HUDEP-2 (cell line): ENCODE measurements around the gene SLC16A11.
"Not testable (repeated sequence)": the region's sequence is repeated elsewhere in the genome, so short reads cannot be mapped to it uniquely, and the experiment has no call there.

Experiments used
- DNase-seq, 76 experiments: peaks; one replicate each; lab custom pipeline; 2025; ENCODE audit not compliant: unreplicated experiment in 76 of 76; lab: John Stamatoyannopoulos, UW

Gene SLC16A11

DNA sequence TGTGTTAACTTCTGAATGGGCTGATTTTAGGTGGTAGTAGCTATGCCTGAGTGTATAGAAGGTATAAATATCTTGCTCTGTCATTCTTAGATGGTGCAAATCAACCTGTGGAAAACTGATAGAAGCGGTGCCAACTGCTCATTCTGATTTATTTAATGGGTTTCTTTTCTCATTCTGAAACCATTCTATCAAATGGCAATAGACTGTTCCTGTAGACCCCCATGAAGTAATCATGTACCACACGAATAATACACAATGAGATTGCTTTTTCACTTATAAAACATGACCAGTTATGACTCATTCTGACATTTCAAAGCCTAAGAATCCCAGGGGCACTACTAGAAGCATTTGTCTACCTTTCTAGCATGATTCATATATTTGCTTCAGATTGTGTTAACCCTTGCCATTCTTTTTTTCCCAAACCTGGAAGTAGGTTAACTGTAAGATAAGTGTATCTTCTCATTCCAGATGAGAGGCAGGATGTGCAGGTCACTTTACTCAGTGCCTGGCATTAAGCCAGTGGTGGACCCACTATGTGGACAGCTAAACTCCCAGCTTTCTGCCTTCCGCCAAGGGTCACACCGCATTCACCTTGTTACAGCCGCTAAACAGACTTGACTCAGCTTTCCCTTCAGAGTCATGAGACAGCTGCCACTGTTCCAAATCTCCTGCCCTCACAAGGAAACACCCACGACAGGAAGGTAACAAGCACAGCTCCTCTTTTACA lies 16.4 kb upstream of the SLC16A11 start:
- DNase-seq: no peak

DNA sequence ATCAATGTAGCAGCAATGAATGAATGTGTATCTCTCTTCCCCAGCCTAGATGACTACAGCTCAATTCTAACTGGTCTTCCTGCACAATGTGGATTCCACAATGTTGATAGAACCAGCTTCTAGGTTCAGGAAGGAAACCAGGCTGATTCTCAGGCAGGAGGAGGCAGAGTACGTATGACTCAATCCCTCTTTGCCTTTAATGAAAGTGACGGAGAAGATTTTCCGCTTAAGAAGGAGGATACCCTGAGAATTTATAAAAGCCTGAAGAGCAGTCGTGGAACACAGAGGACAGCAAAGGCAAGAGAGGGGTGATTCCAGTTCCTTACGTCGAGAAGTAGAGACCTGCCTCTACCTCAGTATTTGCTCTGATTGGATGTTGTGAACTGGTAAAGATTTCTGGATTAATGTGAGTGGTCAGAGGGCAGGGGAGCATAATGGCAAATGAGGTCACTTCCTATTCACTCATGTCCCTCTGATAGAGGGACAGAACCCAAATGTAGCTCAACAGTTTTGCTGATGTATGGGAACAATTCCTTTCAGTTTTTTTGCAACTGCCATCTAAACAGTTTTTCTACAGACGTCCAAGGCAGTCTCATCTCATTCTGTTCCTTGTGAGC lies 15.0 kb upstream of the SLC16A11 start:
- no peak for DNase-seq

DNA sequence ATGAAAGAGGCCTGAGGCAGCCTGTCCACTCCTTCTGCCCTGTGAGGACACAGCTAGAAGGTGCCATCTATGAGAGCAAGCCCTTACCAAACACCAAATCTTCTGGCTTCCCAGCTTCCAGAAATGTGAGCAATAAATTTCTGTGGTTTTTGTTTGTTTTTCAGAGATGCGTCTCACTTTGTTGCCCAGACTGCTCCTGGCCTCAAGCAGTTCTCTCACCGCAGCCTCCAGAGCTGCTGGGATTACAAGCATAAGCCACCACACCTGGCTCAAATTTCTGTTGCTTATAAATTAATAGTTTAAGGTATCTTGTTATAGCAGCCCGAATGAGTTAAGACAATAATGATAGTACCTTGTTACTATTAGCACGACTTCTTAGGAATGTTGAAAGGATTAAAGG lies 12.5 kb upstream of the SLC16A11 start:
- no peak for DNase-seq

DNA sequence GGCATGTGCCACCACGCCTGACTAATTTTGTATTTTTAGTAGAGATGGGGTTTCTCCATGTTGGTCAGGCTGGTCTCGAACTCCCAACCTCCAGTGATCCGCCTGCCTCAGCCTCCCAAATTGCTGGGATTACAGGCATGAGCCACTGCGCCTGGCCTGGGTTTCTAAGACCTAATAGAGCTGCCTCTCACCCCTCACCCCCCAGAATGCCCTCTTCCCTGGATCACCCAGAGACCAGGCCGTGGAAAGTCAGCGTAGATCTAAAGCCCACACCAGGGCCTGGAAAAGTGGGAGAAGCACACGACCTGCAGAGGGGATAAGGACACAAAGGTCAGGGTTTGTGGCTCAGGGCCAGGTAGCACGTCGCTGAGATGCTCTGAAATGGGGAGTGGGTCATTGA lies 6.7 kb upstream of the SLC16A11 start:
- not testable (repeated sequence) for DNase-seq

DNA sequence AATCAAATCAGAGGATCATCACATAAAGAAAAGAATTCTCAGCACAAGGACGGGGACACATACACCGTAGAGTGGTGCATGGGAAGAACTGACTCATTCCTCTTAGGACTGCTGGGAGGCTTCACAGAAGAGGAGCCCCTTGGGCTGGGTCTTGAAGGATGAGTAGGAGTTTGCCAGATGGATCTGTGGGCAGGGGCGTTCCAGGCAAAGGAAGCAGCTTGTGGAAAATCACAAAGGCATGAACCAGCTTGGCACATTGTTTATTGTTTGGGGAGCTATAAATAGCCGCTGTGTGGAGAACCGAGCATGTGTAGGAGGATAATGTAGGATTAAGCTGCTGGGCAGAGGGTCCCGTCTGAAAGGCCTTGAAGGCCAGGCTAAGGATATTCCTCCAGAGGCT lies 5.1 kb upstream of the SLC16A11 start:
- no peak for DNase-seq

DNA sequence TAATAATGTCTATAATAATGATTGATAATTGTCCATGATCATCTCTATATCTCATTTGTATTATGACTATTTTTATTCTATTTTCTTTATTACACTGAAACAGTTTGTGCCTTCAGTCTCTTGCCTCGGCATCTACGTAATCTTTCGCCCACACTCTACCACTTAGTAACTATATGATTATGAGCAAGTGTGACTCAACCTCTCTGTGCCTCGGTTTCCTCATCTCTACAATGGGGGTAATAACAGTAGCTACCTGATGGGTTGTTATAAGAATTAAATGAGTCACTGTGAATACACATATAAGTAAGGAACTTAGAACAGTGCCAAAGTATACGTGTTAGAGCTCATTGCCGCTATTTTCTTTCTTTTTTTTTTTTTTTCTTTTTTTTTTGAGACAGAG lies 3.7 kb upstream of the SLC16A11 start:
- DNase-seq: no peak

DNA sequence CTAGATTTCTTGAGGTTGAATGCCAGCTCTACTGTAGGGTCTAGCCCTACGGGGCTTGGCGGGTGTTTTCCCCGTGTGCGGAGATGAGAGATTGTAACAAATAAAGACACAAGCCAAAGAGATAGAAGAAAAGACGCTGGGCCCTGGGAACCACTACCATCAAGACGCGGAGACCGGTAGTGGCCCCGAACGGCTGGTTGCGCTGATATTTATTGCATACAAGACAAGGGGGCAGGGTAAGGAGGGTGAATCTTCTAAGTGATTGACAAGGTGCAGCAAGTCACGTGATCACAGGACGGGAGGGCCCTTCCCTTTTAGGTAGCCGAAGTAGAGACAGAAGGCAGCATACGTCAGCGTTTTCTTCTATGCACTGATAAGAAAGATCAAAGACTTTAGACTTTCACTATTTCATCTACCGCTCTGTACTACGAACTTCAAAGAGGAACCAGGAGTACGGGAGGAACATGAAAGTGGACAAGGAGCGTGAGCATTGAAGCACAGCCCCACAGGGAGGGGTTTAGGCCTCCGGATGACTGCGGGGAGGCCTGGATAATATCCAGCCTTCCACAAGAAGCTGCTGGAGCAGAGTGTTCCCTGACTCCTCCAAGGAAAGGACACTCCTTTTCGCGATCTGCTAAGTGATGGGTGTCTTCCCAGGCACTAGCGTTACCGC lies 3.0 kb upstream of the SLC16A11 start:
- DNase-seq: peak in 23 of 76 experiments; percentile 1 to 58 (median 18)

DNA sequence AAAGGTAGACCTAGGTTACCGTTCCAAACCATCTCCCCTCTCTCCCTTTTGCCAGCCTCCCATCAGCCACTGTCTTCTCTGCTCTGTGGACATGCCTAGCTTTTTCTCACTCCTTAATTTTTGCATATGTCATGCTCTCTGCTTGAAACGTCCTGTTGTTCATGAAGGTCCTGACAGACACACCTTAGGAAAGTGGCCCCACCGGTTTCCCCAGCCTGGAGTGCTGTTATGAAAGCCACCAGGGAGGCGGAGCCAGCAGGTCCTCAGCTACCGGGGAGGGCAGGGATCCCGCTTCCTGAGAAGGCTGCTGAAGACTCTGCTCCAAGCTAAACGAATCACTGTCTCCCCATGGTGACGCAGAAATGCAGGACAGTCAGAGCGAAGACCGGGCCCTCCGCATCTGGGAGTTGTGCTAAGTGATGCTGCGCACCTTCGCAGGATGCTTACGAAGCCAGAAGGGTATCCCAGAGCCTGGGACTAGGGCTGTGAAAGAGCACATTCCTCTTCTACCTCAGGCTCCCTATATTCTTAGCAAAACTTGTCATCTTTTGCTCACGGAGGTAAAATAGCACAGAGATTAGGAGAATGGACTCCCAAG lies 2.3 kb upstream of the SLC16A11 start:
- peak in 1 of 76 experiments; percentile 2 for DNase-seq

DNA sequence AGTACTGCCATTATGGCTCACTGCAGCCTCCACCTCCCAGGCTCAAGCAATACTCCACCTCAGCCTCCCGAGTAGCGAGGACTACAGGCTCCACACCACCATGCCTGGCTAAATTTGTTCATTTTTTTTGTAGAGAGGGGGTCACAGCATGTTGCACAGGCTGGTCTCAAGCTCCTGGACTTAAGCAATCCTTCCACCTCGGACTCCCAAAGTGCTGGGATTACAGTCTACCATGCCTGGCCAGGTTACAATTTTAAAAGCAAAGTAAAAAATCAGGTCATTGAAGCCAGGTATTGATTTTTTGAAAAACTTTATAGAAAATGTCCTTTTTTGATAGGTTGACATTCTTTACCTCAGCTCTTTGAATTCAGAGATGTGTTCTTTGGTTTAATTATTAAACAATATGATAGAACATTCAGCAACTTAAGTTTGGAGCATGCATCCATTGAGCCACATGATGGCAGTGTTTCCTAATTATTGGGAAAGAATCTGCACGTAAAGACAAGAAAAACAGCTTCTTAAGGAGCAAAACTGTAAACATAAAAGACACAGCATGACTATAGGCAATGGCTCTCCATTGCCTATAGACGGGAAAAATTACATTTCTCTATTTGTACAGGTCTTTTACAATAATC lies 1.7 kb upstream of the SLC16A11 start:
- DNase-seq: peak in 25 of 76 experiments; percentile 6 to 62 (median 37)

DNA sequence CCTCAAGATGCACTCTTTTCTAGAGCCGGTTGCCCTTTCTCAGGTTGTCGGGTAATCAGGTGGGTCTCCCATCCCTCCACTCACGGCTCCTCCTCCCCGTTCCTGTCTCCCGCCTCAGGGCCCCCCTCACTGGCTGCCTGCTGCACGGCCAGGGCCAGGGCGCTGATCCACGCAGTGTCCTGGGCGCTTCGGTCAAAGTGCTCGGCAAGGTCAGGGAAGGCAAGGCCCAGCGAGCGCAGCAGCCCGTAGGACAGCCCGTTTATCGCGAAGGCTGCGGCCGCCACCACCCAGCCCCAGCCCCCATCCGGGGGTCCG lies 753 bp downstream of the SLC16A11 start:
- DNase-seq: no peak

DNA sequence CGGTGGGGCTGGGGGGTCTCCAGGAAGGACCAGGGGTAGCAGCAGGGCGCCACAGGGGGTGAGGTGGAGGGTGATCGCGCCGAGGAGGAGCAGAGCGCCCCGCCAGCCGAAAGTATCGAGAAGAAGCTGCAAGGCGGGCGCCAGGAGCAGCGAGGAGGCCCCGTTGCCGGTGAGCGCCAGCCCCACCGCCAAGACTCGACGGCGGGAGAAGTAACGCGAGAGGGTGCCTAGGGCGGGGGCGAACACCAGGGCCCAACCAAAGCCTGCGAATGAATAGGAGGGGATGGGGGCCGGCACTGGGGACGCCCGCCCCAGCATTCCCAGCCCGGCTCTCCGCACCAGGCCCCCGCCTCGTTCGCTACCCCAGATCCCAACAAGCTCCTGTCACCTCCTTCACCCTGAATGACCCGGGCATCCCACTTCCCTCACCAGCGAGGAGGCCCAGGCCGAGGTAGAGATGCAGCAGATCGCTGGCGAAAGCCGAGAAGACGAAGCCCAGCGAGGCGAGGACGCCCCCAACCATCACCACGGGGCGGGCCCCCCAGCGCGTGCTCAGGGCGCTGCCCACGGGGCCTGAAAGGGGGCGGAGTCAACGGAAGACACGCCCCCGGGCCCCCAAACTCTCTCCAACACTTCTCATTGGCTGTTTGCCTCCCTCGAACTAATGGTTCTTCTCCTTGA lies 1.3 kb downstream of the SLC16A11 start:
- no peak for DNase-seq

DNA sequence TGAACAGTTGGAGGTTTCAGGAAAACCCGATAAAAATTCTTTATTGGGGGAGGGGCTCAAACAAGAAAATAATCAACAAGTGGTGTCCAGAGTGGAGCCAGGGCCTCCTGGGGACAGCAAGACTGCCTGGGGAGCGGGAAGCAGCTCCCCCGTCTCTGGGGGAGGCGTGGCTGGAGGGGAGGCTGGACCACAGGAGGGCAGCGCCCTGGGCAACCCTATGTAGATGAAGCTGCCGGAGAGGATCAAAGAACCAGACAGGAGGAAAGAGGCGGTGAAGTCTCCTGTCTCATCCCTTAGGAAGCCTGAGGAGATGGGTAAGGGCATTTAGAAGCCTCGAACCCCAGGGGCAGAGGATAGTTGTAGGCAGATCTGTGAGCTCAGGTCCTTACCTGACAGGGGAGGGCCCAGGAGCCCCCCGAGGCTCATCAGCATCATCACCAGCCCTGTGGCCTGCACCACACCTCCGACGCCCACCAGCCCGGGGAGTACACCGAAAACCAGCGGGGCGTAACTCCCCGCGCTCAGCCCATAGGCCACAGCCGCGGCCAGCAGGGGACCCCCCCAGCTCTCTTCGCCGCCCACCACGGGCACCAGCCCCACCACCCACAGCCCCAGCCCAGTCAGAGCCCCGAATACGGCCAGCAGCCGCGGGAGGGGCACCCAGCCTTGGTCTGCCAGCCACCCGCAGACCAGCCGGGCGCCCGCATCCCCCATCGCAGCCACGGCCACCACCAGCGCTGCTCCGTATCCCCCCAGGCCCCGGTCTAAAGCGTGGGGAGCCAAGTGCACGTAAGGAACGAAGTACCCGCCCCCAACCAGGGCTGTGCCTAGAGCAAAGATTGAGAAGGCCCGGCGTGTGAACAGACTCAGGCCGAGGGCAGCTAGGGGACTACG lies 2.0 kb downstream of the SLC16A11 start:
- DNase-seq: no peak

DNA sequence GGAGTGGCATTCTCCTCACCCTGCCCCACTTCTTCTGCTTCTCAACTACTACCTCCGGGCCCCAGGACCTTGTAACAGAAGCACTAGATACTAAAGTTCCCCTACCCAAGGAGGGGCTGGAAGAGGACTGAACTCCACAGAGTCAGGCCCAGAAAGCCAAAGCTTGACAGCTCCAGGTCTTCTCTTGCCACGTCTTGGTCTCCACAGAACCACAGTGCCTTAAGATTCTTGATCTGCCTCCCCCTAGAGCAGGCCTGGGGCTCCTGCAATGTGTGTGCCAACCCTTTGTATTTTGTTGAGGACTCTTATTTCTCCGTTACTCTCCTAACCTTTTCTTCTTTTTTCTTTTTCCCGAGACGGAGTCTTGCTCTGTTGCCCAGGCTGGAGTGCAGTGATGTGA lies 4.1 kb downstream of the SLC16A11 start:
- DNase-seq: no peak

DNA sequence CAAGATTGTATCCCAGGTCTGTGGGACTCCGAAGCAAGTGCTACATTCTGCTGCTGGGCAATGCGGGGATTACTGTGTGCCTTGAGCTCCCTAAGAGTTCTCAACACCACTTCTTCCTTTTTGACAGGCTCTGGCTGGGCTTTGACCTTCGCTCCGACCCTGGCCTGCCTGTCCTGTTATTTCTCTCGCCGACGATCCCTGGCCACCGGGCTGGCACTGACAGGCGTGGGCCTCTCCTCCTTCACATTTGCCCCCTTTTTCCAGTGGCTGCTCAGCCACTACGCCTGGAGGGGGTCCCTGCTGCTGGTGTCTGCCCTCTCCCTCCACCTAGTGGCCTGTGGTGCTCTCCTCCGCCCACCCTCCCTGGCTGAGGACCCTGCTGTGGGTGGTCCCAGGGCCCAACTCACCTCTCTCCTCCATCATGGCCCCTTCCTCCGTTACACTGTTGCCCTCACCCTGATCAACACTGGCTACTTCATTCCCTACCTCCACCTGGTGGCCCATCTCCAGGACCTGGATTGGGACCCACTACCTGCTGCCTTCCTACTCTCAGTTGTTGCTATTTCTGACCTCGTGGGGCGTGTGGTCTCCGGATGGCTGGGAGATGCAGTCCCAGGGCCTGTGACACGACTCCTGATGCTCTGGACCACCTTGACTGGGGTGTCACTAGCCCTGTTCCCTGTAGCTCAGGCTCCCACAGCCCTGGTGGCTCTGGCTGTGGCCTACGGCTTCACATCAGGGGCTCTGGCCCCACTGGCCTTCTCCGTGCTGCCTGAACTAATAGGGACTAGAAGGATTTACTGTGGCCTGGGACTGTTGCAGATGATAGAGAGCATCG lies 5.6 kb downstream of the SLC16A11 start:
- DNase-seq: no peak

DNA sequence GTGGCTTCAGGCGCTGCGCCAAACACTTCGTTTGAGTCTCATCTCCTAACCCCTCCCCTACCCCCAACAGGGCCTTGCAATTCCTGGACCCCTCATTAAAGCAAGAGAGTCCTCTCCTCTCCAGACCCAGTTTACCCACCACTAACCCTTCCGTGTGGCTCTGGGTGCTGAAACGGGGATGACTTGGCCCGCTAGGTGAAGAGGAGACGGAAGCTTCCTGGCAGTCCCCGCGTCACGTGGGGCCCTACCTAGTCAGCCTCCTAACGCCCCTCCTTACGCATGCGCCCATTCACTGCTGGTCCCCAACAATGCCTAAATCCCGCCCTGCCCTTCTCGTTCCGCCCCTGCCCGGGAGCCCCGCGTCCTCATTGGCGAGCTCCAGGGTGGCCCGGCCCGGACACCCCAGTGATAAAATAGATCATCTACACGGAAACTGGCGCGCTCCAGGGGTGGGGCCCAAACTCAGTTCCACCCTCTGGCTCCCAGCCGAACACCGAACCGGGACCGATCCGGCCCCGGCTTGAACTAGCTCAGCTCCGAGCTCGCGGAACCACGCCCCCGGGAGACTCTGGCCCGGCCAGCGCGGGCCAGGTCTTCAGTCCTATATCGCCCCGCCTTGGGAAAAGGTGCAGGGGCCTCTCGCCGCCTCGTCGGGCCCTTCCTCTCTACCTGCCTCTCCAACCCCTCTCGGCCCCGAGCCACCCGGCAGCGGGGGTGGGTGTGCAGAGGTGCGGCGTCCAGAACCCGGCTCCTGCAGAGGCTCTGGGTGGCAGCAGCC lies 8.1 kb downstream of the SLC16A11 start, which contains the start of gene SLC16A13:
Gene SLC16A13, plus strand, starts transcription at position 425 of the 778 bp plus-strand sequence. CDS start 368 bp downstream, outside the sequence.
- peak; percentile 65 to 99 (median 97) for DNase-seq

DNA sequence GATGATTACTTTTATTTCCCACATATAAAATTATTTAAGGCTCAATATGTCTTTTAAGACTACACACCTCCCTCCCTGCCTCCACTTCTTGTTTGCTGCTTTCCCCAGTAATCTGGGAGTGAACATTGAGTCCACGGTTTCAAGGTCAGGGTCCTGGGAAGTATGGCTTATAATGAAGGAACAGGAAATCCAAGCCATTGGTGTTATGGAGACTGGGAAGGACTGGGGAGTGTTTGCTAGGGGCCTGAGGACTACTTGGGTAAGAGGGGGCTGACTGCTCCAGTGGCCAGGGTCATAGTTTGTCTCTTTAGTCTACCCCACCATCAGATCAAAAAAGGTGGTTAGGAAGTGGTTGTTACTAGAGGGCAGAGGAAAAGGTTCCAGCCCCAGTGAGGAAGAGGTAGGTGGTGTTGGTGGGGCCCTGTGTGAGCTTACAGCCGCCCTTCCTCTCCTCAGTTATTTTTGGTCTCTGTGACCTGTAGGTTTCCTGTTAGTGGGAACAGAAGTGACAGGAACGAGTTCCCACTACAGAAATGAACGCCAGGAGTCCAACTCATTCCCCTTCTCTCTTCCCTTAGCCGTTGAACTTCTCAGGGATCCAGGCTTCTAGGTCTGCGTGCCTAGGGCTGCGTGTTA lies 8.8 kb downstream of the SLC16A11 start:
- DNase-seq: peak in 7 of 76 experiments; percentile 33 to 64 (median 49)

DNA sequence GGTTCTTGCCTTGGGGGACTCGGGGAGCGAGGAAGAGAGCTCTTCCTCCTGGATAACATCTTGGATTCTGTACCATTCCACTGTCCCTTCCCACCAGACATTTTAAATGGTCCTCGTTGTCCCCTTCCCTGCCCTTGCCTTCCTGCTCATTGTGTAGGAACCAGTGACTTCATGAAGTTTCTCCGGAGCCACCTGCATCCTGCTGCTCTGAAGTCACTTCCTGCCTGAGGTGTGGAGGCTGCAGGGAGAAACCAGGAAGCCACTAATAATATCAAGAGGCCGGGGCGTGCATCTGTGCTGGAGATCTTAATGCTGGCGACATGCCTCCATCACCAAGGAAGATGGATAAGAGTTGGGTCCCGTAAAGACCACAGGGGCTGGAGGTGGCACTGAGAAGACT lies 14.2 kb downstream of the SLC16A11 start:
- DNase-seq: no peak
